Stimulated activated naive CD8-positive, alpha-beta T cell treated with anti-CD3 and anti-CD28 coated beads, Interleukin-15, Interleukin-2, amounts not matched to agents 100 ng/mL and 50 ng/mL, for 24 hours (primary cell): ENCODE results near the gene PRF1.
"Not testable (repeated sequence)": the region's sequence is repeated elsewhere in the genome, so short reads cannot be mapped to it uniquely, and the experiment has no call there.

Experiments
- H3K27ac Mint-ChIP-seq: one replicate; pipeline ENCODE4 v1.8.0; 2021; ENCODE audit warnings: mild to moderate bottlenecking, mixed read lengths
- H3K27me3 Mint-ChIP-seq: one replicate; pipeline ENCODE4 v1.8.0; 2021; ENCODE audit warnings: mixed read lengths
- H3K36me3 Mint-ChIP-seq: one replicate; pipeline ENCODE4 v1.8.0; 2021; ENCODE audit warnings: low read depth, mixed read lengths
- H3K4me1 Mint-ChIP-seq: one replicate; pipeline ENCODE4 v1.8.0; 2021; ENCODE audit warnings: low read depth, mixed read lengths
- H3K4me3 Mint-ChIP-seq: one replicate; pipeline ENCODE4 v1.8.0; 2021; ENCODE audit warnings: mild to moderate bottlenecking, mixed read lengths
- H3K9me3 Mint-ChIP-seq: one replicate; pipeline ENCODE4 v1.8.0; 2021; ENCODE audit warnings: mixed read lengths

The PRF1 gene

DNA sequence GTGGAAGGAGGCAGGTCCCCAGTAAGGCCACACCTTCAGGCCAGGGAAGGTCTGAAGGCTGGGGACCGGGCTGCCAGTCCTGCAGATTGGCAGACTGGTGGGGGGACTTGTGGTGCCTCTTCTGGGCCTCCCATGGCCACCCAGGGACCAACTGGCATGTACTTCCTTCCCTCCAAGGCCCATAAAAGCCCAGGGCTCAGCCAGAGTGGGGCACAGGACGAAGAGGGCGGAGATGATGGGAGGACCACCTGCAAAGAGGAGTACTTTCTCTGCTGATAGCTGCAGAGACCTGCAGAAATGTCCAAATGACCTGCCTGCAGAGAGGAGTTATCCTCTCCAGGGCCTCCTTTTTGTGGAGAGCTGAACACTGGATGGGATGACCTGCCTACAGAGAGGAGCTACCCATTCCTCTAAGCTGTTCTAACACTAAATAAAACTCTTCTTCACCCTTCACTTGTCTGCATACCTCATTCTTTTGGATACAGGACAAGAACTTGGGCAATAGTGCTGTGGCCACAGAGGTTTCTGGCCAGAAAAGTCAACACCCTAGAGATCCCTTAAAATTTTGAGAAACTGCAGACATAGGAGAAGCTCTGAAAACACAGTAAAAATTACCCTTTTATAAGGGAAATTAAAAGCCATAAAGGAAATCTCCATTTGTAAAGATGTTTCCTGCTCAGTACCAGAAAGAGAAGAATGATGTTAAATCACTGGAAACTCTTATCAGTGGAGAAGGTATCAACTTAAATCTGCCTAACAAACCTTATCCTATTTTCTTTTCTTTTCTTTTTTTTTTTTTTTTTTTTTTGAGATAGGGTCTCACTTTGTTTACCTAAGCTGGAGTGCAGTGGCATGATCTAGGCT, 20.7 kb upstream of the PRF1 start:
- no peak overlapping the region for H3K4me3 Mint-ChIP-seq
- no peak overlapping the region for H3K27ac Mint-ChIP-seq
- no peaks in the 10 kb centered on the region for H3K27me3 Mint-ChIP-seq
- H3K9me3 Mint-ChIP-seq: peaks cover 11% of the 10 kb centered on the region
- no peaks in the 10 kb centered on the region for H3K36me3 Mint-ChIP-seq
- peaks cover 13% of the 10 kb centered on the region for H3K4me1 Mint-ChIP-seq

DNA sequence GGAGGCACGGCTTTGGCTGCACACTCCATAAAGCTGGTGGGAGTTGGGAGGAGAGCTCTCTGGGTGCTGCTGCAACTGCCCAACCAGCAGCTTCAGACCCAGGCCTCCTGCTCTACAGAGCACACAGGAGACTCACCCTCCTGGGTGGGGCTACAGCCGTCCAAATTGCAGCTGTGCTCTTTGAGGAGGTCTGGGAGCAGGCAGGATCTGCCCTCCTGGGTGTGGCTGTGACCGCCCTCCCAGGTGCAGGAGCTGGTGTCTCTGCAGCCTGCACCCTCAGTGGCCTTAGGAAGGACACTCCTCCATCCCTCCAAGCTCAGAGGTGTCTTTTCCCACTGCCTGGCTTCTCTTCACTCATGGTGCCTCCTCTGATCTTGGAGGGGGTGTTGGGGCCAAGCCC, 20.0 kb upstream of the PRF1 start:
- H3K27me3 Mint-ChIP-seq: no peaks in the 10 kb centered on the region
- H3K4me3 Mint-ChIP-seq: no peak overlapping the region
- no peak overlapping the region for H3K27ac Mint-ChIP-seq
- H3K36me3 Mint-ChIP-seq: no peaks in the 10 kb centered on the region
- peaks cover 19% of the 10 kb centered on the region for H3K4me1 Mint-ChIP-seq
- H3K9me3 Mint-ChIP-seq: peaks cover 8% of the 10 kb centered on the region

DNA sequence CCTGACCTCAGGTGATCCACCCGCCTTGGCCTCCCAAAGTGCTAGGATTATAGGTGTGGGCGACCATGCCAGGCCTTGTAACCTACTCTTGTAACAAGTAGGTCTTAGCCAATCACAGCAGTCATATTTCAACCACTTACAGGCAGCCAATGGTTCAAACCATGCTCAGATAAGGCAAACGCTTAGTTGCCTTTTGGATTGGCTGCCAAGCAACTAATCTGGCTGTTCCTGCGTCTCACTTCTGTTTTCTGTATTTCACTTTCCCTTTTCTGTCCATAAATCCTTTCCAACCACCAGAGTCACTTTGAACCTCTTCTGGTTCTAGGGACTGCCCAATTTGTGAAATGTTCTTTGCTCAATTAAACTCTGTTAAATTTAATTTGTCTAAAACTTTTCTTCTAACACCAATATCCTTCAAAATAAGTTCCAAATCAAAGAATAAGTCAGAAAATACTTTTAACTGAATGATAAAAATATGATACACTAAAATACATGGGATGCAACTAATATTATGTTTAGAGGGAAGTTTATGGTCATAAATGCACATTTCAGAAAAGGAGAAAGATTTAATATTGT, 19.1 kb upstream of the PRF1 start:
- H3K27ac Mint-ChIP-seq: no peak overlapping the region
- H3K27me3 Mint-ChIP-seq: no peaks in the 10 kb centered on the region
- no peaks in the 10 kb centered on the region for H3K36me3 Mint-ChIP-seq
- H3K4me1 Mint-ChIP-seq: peaks cover 29% of the 10 kb centered on the region
- H3K4me3 Mint-ChIP-seq: no peak overlapping the region
- H3K9me3 Mint-ChIP-seq: peaks cover 5% of the 10 kb centered on the region

DNA sequence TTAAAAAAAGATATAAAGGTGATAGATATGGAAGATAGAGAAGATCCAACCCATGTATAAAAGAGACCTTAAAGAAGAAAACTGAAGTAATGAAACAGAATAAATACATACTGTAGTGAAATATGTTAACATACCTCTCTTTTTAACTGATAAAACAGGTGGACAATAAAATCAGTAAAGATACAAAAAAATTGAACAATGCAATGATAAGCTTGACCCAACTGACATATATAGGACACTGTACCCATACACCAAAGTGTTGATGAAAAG, 17.4 kb upstream of the PRF1 start:
- H3K27me3 Mint-ChIP-seq: no peaks in the 10 kb centered on the region
- H3K27ac Mint-ChIP-seq: no peak overlapping the region
- H3K9me3 Mint-ChIP-seq: peaks cover 4% of the 10 kb centered on the region
- H3K36me3 Mint-ChIP-seq: no peaks in the 10 kb centered on the region
- H3K4me1 Mint-ChIP-seq: peaks cover 45% of the 10 kb centered on the region
- no peak overlapping the region for H3K4me3 Mint-ChIP-seq

DNA sequence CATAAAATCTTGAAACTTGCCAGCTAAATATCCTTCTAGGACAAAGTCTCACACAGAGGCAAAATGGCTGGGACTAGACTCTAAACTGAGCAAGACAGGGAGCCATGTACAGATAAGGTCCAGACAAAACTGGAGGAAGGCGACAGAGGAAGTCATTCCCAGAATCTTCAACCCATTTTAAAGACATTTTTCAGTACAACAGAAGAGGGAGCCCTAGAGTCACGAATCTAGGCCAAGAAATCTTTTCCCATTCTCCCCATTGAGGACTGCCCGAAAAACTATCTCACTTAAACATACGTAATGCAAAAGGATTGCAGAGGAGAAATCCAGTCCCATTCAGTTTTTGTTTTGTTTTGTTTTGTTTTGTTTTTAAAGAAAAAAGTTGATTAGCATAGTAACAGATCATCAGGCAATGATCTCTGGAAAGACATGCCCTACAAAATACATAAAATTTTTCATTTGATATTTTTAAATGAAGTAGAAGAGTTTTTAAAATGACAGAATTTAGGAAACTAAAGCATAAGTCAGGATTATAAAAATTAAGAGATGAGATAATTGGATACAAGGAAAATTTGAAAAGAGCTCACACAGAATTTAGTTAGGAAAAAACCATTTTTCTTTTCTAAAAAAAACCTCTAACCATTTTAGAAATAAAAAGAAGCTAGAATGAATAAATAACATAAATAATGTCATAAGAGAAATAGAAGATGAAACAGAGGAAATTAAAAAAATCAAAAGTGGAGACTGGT, 16.9 kb upstream of the PRF1 start:
- Mint-ChIP-seq H3K27ac (peak overlapping the region; percentile 83), H3K27me3 (no peaks in the 10 kb centered on the region), H3K4me1 (peaks cover 50% of the 10 kb centered on the region), H3K4me3 (no peak overlapping the region), H3K36me3 (no peaks in the 10 kb centered on the region), H3K9me3 (peaks cover 4% of the 10 kb centered on the region)

DNA sequence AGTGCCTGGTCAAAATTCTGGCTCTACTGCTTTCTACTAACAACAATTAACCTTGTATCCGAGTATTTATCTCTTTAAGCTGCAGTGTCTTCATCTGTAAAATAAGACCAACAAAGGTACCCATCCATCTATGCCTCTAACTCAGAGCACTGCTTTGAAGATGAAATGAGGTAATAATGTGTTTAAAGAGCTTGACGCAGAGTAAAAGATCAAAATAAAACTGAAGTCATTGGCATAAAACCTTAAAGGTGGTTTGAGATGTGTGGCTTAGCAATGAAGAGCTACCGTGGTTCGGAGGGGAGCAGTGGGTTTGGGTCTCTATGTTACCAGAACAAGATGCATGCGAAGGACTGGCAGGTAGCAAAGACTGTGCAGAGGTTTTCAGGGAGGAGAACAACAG, 16.1 kb upstream of the PRF1 start:
- Mint-ChIP-seq H3K36me3 (no peaks in the 10 kb centered on the region), H3K9me3 (peaks cover 4% of the 10 kb centered on the region), H3K4me3 (no peak overlapping the region), H3K4me1 (peaks cover 58% of the 10 kb centered on the region), H3K27me3 (no peaks in the 10 kb centered on the region), H3K27ac (peak overlapping the region; percentile 83)

DNA sequence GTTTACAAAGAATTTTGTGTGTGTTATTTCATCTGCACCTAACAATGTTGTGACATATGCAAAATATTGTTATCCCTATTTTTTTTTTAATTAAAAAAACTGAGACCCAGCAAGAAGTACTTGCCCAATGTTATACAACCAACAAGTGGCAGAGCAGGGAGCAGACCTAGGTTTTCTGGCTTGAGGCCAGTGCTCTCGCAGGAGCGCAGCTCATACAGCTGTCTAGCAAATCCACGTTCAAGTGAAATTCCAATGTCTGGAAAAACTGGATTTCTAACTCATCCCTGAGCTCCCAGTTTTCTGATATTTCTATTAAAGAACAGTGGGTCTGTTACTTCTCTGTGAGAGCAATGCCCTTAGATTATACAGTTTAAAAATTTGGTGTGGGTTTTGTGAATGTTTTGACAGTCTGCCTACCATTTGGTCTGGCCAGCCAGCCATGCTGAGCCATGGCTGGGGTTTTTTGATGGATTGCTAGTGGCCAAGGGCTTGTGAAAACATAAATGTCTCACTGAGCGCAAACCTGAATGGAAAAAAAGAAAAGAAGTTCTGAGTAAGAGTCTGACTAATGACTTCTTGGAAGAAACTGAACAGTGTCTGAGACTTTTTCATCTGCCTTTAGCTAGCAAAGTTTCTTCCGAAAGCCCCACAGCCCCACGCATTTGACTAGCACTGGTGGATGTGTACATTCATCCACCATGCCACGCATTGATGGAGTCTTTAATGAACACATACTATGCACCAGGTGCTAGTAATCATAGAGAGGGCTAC, 15.4 kb upstream of the PRF1 start:
- Mint-ChIP-seq H3K9me3 (peaks cover 4% of the 10 kb centered on the region), H3K36me3 (no peaks in the 10 kb centered on the region), H3K4me3 (no peak overlapping the region), H3K27me3 (no peaks in the 10 kb centered on the region), H3K4me1 (peaks cover 59% of the 10 kb centered on the region), H3K27ac (peak overlapping the region; percentile 83)

DNA sequence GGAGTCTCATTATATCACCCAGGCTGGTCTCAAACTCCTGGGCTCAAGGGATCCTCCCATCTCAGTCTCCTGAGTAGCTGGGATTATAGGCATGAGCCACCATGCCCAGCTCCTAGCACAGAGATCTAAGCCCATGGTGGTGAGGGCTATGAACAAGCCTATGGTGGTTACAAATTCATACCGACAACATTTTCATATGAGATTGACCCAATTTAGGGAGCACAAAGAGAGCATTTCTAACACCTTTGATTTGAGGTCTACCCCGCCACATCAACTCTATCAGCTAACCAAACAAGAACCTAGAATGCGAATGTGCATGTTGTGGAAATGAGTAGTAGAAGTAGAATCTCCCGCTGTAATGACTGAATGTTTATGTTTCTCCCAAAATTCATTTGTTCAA, 14.2 kb upstream of the PRF1 start:
- Mint-ChIP-seq H3K27me3 (no peaks in the 10 kb centered on the region), H3K27ac (peak overlapping the region; percentile 83), H3K4me1 (peaks cover 63% of the 10 kb centered on the region), H3K36me3 (no peaks in the 10 kb centered on the region), H3K9me3 (peaks cover 3% of the 10 kb centered on the region), H3K4me3 (no peak overlapping the region)

DNA sequence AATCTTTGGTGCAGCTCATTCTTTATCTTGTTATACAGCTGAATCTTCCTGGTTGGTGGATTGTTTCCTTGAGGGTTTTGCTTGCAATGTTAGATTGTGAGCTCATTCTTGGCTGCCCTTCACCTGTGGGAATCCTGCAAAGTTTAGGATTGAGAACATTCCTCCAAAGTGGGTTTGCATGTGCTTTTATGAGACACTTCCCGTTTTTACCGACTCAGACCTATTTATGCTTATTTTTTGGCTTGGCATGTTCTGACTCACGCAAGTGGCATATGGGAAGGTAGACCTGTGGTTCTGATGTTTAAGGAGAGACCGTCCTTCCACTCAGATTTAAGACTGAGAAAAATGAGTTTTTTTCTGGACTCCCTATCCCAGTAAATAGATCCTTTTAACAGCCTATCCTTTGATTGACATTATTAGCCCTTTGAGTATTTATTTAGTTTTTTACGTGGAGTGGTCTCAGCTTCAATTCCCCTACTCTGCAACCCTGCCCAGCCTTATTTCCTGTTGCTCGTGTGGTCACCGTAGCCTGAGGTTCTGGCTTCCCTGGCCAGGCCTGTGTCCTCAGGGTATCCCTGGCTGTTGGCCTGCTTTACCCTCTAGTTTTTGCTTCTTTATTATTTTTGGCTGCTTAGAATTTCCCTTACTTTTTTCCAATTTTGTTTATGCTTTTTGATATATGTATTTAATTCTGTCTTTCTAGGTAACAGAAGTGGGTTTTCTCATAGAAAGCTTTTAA, 13.4 kb upstream of the PRF1 start:
- H3K4me3 Mint-ChIP-seq: no peak overlapping the region
- peaks cover 65% of the 10 kb centered on the region for H3K4me1 Mint-ChIP-seq
- H3K27ac Mint-ChIP-seq: peak overlapping the region; percentile 83
- H3K36me3 Mint-ChIP-seq: no peaks in the 10 kb centered on the region
- H3K9me3 Mint-ChIP-seq: no peaks in the 10 kb centered on the region
- no peaks in the 10 kb centered on the region for H3K27me3 Mint-ChIP-seq

DNA sequence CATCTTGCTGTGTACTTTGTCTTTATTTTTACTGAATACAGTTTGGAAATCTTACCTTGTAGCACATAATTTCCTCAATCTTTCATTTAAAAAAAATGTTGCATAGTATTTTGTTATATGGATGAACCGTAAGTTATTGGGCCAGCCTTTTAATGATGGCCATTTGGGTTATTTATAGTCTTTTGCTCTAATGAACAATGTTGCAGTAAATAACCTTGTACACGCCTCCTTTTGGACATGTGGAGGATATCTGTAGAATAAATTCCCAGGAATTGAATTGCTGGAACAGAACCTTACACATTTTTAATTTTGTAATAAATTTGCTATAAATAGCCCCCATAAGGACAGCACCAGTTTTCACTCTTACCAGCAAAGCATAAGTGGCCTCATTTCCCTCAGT, 12.7 kb upstream of the PRF1 start:
- no peaks in the 10 kb centered on the region for H3K9me3 Mint-ChIP-seq
- peaks cover 72% of the 10 kb centered on the region for H3K4me1 Mint-ChIP-seq
- no peak overlapping the region for H3K27ac Mint-ChIP-seq
- H3K36me3 Mint-ChIP-seq: no peaks in the 10 kb centered on the region
- H3K4me3 Mint-ChIP-seq: no peak overlapping the region
- H3K27me3 Mint-ChIP-seq: no peaks in the 10 kb centered on the region

DNA sequence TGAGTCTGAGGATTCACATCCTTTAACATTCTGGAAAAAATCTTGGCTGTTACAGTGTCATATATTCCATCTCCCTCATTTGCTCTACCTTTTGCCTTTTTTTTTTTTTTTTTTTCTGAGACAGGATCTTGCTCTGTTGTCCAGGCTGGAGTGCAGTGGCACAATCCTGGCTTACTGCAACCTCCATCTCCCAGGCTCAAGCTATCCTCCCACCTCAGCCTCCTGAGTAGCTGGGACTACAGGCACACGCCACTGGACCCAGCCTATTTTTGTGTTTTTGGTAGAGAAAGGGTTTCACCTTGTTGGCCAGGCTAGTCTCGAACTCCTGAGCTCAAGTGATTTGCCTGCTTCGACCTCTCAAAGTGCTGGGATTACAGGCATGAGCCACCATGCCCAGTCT, 11.8 kb upstream of the PRF1 start:
- not testable (repeated sequence) for H3K27me3 Mint-ChIP-seq, H3K9me3 Mint-ChIP-seq, H3K36me3 Mint-ChIP-seq, H3K4me3 Mint-ChIP-seq
- Mint-ChIP-seq H3K27ac (peak overlapping the region; percentile 47), H3K4me1 (peaks cover 77% of the 10 kb centered on the region)

DNA sequence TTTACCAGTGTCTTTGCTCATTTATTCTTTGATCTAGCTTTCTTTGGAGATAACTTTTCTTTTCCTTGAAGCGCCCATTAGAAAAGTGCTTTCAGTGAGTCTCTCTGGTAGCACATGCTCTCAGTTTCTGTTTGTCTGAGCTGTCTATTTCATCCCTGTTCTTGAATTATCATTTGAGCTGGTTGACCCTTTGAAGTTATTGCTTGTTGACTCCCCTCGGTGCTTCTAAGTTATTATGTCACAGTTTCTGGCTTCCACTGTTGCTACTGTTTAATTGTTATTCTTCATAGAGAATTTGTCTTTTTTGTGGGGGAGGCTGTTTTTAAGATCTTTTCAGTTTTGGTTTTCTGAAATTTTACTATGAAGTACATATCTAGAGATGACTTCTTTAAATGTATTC, 11.4 kb upstream of the PRF1 start:
- Mint-ChIP-seq H3K27me3 (no peaks in the 10 kb centered on the region), H3K4me3 (peak overlapping the region; percentile 9), H3K9me3 (no peaks in the 10 kb centered on the region), H3K4me1 (peaks cover 73% of the 10 kb centered on the region), H3K27ac (peak overlapping the region; percentile 47), H3K36me3 (no peaks in the 10 kb centered on the region)

DNA sequence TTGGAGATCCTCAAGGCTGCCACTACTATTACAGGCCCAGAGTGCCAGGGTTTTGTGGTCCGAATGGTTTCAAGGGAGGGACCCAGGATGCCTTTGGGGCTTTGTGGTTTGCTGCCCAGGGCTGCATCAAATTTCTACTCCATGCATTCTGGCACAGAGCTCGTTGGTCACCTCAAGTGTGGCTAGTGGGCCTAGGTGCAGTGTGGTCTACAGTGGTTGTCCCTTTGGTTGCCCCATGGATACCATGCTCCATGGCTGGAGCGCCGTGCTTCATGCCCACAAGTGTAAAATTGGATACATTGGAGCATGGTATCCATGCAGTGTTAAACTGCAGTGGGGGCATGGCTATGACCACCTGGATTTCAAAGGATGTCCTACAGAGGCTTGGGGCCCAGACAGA, 5.4 kb upstream of the PRF1 start:
- Mint-ChIP-seq H3K4me1 (peaks cover 56% of the 10 kb centered on the region), H3K36me3 (no peaks in the 10 kb centered on the region), H3K27ac (no peak overlapping the region), H3K4me3 (no peak overlapping the region), H3K27me3 (no peaks in the 10 kb centered on the region), H3K9me3 (no peaks in the 10 kb centered on the region)

DNA sequence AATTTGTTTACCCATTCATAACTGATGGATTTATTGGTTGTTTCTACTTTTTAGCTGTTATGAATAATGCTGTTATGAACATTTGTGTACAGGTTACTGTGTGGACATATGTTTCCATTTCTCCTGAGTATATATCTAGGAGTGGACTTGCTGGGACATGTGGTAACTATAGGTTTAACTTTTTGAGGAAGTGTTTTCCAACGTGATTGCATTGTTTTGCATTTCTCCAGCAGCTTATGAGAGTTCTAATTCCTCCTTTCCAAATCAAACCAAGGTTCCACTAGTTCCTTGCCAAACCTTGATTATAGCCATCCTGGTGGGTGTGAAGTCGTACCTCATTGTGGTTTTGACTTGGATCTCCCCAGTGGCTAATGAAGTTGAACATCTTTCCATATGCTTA, 2.6 kb upstream of the PRF1 start:
- no peaks in the 10 kb centered on the region for H3K9me3 Mint-ChIP-seq
- H3K4me1 Mint-ChIP-seq: peaks cover 50% of the 10 kb centered on the region
- H3K4me3 Mint-ChIP-seq: no peak overlapping the region
- H3K27me3 Mint-ChIP-seq: no peaks in the 10 kb centered on the region
- peaks cover 18% of the 10 kb centered on the region for H3K36me3 Mint-ChIP-seq
- H3K27ac Mint-ChIP-seq: no peak overlapping the region
